ENCODE results near the gene RAB11FIP3. TPM values are rescaled to one million over a fixed set of nuclear protein-coding genes. Genes with fewer than 3 reads are reported as not detected.

RAB11FIP3 gene
- total and polyA plus RNA-seq, 8 donors = 28.1 to 64.0 (median 54.0) TPM

- TF ChIP-seq CTCF (IDR thresholded peaks at IDR 0.05) = no peak
- H3K36me3 ChIP-seq = no peaks in the 10 kb centered on the region
- intact Hi-C loops (cut with DNase I) = no loop called here
- H3K4me3 ChIP-seq = peak within 1 kb of the TSS; percentile 3 to 9
- H3K27ac ChIP-seq = peak within 1 kb of the TSS in 1 of 2 donors; percentile 57
- no peaks in the 10 kb centered on the region for H3K9me3 ChIP-seq
- peaks cover 5 to 21% of the 10 kb centered on the region in 2 donors for H3K27me3 ChIP-seq
- DNase-seq (peak in 3 of 4 donors; percentile 55 to 80 (median 68)), ATAC-seq (peak; percentile 31)
- peaks cover 14 to 37% of the 10 kb centered on the region in 2 donors for H3K4me1 ChIP-seq
Observed at GRCh38 chr16:566475-567372, 141.3 kb downstream of the RAB11FIP3 start, which contains the start of gene NHLRC4. Gene NHLRC4 (plus strand): TSS chr16:567005. CDS start chr16:568048, 1,043 bp downstream.

- Histone ChIP-seq H3K9me3 (no peaks in the 10 kb centered on the region), H3K27ac (peak overlapping the region in 1 of 2 donors; percentile 57), H3K36me3 (no peaks in the 10 kb centered on the region), H3K27me3 (peaks cover 0 to 12% of the 10 kb centered on the region in 2 donors), H3K4me1 (peaks cover 14 to 37% of the 10 kb centered on the region in 2 donors), H3K4me3 (peak overlapping the region in 1 of 2 donors; percentile 9)
- no peak for TF ChIP-seq CTCF (IDR thresholded peaks at IDR 0.05)
- intact Hi-C loops (cut with DNase I) = no loop called here
- no peak for ATAC-seq
- no peak for DNase-seq
Observed at GRCh38 chr16:567373-568256, 142.2 kb downstream of the RAB11FIP3 start.

GRCh38 chr16:568401-569258 lies 143.2 kb downstream of the RAB11FIP3 start:
- no peak for DNase-seq
- ATAC-seq = no peak
- peak overlapping the region in 1 of 2 donors; percentile 70 for H3K27ac ChIP-seq
- intact Hi-C loops (cut with DNase I) = no loop called here
- peaks cover 0 to 3% of the 10 kb centered on the region in 2 donors for H3K27me3 ChIP-seq
- TF ChIP-seq CTCF (IDR thresholded peaks at IDR 0.05) = no peak
- H3K4me1 ChIP-seq = peaks cover 14 to 37% of the 10 kb centered on the region in 2 donors
- H3K9me3 ChIP-seq = no peaks in the 10 kb centered on the region
- peak overlapping the region in 1 of 2 donors; percentile 83 for H3K4me3 ChIP-seq
- H3K36me3 ChIP-seq = peaks cover 0 to 3% of the 10 kb centered on the region in 2 donors

- ATAC-seq (peak; percentile 66), DNase-seq (peak; percentile 56 to 92 (median 64))
- no peak for TF ChIP-seq CTCF (IDR thresholded peaks at IDR 0.05)
- H3K4me3 ChIP-seq = peak within 1 kb of the TSS; percentile 62 to 83
- no peaks in the 10 kb centered on the region for H3K9me3 ChIP-seq
- peaks cover 0 to 13% of the 10 kb centered on the region in 2 donors for H3K36me3 ChIP-seq
- peaks cover 14 to 37% of the 10 kb centered on the region in 2 donors for H3K4me1 ChIP-seq
- H3K27ac ChIP-seq = peak within 1 kb of the TSS; percentile 67 to 70
- H3K27me3 ChIP-seq = no peaks in the 10 kb centered on the region
- intact Hi-C loops (cut with DNase I) = no loop called here
Observed at GRCh38 chr16:569445-570254, 144.2 kb downstream of the RAB11FIP3 start, which contains the start of gene PIGQ. Gene PIGQ (plus strand): TSS chr16:569968. CDS start chr16:574075, 4,107 bp downstream.
